GM23248 (cell line): ENCODE results near the gene ZFAND3.

Experiments used
- EZH2 ChIP-seq: fragments of 200-600 bp; sonication (generic); IDR thresholded peaks from 2 replicates; pipeline ENCODE4 v1.6.1; 2018; ENCODE audit warnings: antibody characterized with exemption, mild to moderate bottlenecking; ENCODE audit not compliant: insufficient read depth, poor library complexity, severe bottlenecking
- EZH2phosphoT487 ChIP-seq: fragments of 200-600 bp; sonication (generic); IDR thresholded peaks from 2 replicates; pipeline ENCODE4 v1.6.1; 2018; ENCODE audit warnings: antibody characterized with exemption, moderate library complexity, mild to moderate bottlenecking, low read depth; ENCODE audit not compliant: insufficient read depth

GRCh38 chr6:37822851-37823682, 3.5 kb downstream of the ZFAND3 start:
- no peak for TF ChIP-seq EZH2
- TF ChIP-seq EZH2phosphoT487: no peak
